ENCODE results near the gene TFPI.

DNA sequence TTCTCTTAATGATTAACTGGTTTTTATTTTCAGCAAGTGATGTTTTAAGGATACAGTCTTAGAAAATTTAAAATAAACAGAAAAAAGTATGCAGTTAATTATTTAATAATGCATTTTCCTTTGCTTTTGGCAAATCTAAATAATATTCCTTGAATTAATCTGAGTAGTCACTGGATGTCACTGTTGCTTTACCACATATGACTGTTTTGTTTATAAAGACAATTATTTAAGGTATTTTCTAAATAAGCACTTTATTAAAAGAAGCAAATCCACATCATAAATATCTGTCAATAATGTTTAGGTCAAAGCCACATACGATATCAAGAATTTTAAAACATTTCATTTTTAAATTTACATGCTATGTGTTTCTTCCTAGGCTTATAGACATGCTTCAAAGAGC is 40.6 kb upstream of the TFPI start:
- no peak for TF ChIP-seq EZH2 (IDR thresholded peaks at IDR 0.05; ENCODE audit: low read depth)
- 0 out of 2 replicates have a peak, but pooled peaks have one; percentile 20 for TF ChIP-seq CTCF (conservative IDR thresholded peaks at IDR 0.05)

All from PC-9 (cell line).